RWPE2 (cell line): ENCODE data around the gene STX12.
"Not testable (repeated sequence)": the region's sequence is repeated elsewhere in the genome, so short reads cannot be mapped to it uniquely, and the experiment has no call there.

ENCODE experiments used
- ATAC-seq: fragments of 200-7000 bp; cut with Tn5 transposase; 3 replicates; pipeline ENCODE4 v1.9.1; 2021; ENCODE audit warnings: low read depth
- DNase-seq: peaks from one replicate; pipeline ENCODE4 v3.0.0-alpha.2; 2020; ENCODE audit warnings: low spot score
- H3K27ac ChIP-seq: fragments of 450-650 bp; 2 replicates; pipeline ENCODE4 v1.5.1; 2017; ENCODE audit warnings: mild to moderate bottlenecking; ENCODE audit not compliant: poor library complexity, severe bottlenecking
- H3K27me3 ChIP-seq: fragments of 250-450 bp; sonication (Bioruptor Pico); 2 replicates; pipeline ENCODE4 v1.5.1; 2021; ENCODE audit warnings: mild to moderate bottlenecking, moderate library complexity; ENCODE audit not compliant: insufficient read depth, poor library complexity, severe bottlenecking
- H3K36me3 ChIP-seq: fragments of 250-450 bp; sonication (Bioruptor Pico); 2 replicates; pipeline ENCODE4 v1.5.1; 2020; ENCODE audit warnings: low read depth, mild to moderate bottlenecking, moderate library complexity
- H3K4me1 ChIP-seq: fragments of 250-450 bp; sonication (Bioruptor Pico); 2 replicates; pipeline ENCODE4 v1.5.1; 2021; ENCODE audit warnings: mild to moderate bottlenecking, moderate library complexity; ENCODE audit not compliant: insufficient read depth, poor library complexity, severe bottlenecking
- H3K4me3 ChIP-seq: fragments of 250-450 bp; sonication (Bioruptor Pico); 2 replicates; pipeline ENCODE4 v1.5.1; 2021; ENCODE audit warnings: mild to moderate bottlenecking, moderate library complexity; ENCODE audit not compliant: severe bottlenecking
- H3K9me3 ChIP-seq: fragments of 250-450 bp; sonication (Bioruptor Pico); 2 replicates; pipeline ENCODE4 v1.5.1; 2021; ENCODE audit warnings: mild to moderate bottlenecking, moderate library complexity; ENCODE audit not compliant: severe bottlenecking
- CTCF ChIP-seq: fragments of 450-650 bp; IDR thresholded peaks from one replicate; pipeline ENCODE4 v1.5.1; 2017; ENCODE audit warnings: mild to moderate bottlenecking, moderate library complexity; ENCODE audit not compliant: poor library complexity, severe bottlenecking

The STX12 gene

GRCh38 chr1:27784700-27785099 lies 11.7 kb downstream of the STX12 start:
- H3K27me3 ChIP-seq: no peaks in the 10 kb centered on the region
- no peaks in the 10 kb centered on the region for H3K9me3 ChIP-seq
- peaks cover 26% of the 10 kb centered on the region for H3K4me1 ChIP-seq
- DNase-seq (no peak), ATAC-seq (no peak)
- no peak overlapping the region for H3K4me3 ChIP-seq
- peaks cover 2% of the 10 kb centered on the region; the same call in 1 of the 2 replicates for H3K36me3 ChIP-seq
- H3K27ac ChIP-seq: no peak overlapping the region
- no peak for TF ChIP-seq CTCF

- Histone ChIP-seq H3K27ac (no peak overlapping the region), H3K9me3 (no peaks in the 10 kb centered on the region), H3K4me3 (no peak overlapping the region), H3K36me3 (peaks cover 11% of the 10 kb centered on the region), H3K27me3 (no peaks in the 10 kb centered on the region), H3K4me1 (peaks cover 26% of the 10 kb centered on the region)
- DNase-seq (no peak), ATAC-seq (peak; percentile 87)
- TF ChIP-seq CTCF: no peak
Measured at GRCh38 chr1:27785781-27786455, 12.9 kb downstream of the STX12 start.

- DNase-seq (no peak), ATAC-seq (no peak)
- Histone ChIP-seq H3K36me3 (peaks cover 23% of the 10 kb centered on the region), H3K9me3 (no peaks in the 10 kb centered on the region), H3K27ac (no peak overlapping the region), H3K4me1 (peaks cover 23% of the 10 kb centered on the region), H3K27me3 (no peaks in the 10 kb centered on the region), H3K4me3 (no peak overlapping the region)
- TF ChIP-seq CTCF: no peak
Measured at GRCh38 chr1:27787895-27788294, 14.9 kb downstream of the STX12 start.

- Histone ChIP-seq H3K27ac (peak overlapping the region; percentile 29), H3K4me1 (peaks cover 14% of the 10 kb centered on the region), H3K4me3 (no peak overlapping the region)
Measured at GRCh38 chr1:27789540-27790041, 16.6 kb downstream of the STX12 start.

GRCh38 chr1:27790270-27790669 lies 17.3 kb downstream of the STX12 start:
- Histone ChIP-seq H3K4me1 (peaks cover 14% of the 10 kb centered on the region), H3K27ac (peak overlapping the region; percentile 29), H3K36me3 (peaks cover 41% of the 10 kb centered on the region)
- not testable (repeated sequence) for DNase-seq, H3K27me3 ChIP-seq, H3K4me3 ChIP-seq, H3K9me3 ChIP-seq, ATAC-seq

More at GRCh38 chr1:27789540-27790041, 16.6 kb downstream of the STX12 start:
- TF ChIP-seq CTCF: no peak
- Histone ChIP-seq H3K27me3 (no peaks in the 10 kb centered on the region), H3K36me3 (peaks cover 36% of the 10 kb centered on the region), H3K9me3 (no peaks in the 10 kb centered on the region)
- DNase-seq: no peak
- peak; percentile 50; the same call in 1 of the 3 replicates for ATAC-seq
